Pancreas (tissue), 10 donors: ENCODE data around the gene OGFR. TPM values are rescaled to one million over a fixed set of nuclear protein-coding genes. Genes with fewer than 3 reads are reported as not detected.

ENCODE experiments used
- ATAC-seq, 4 donors: fragments of 200-7000 bp; cut with Tn5 transposase; one replicate each; pipeline versions ENCODE4 v1.8.0 to v1.9.1; 2020; ENCODE audit warnings: mild to moderate bottlenecking in 4 of 4, moderate library complexity in 4 of 4
- DNase-seq, 6 donors: peaks; one replicate each; pipeline ENCODE4 v3.0.0-alpha.2; 2020
- FAIRE-seq: peaks from 2 replicates; lab custom pipeline; 2012; peaks lifted over from hg19 to GRCh38; lab: Jason Lieb, UNC
- H3K27ac ChIP-seq, 4 donors: fragments of 200-600 bp; sonication (generic); 1 replicate in 3 of 4; 2 replicates in 1 of 4; pipeline versions ENCODE4 v1.5.0 to v1.8.0; 2020
- H3K27me3 ChIP-seq, 4 donors: fragments of 200-600 bp; one replicate each; pipeline ENCODE4 v1.8.0; 2021
- H3K36me3 ChIP-seq, 3 donors: fragments of 200-600 bp; sonication (generic) in 1 of 3; one replicate each; pipeline versions ENCODE4 v1.5.0 to v1.8.0; 2020 to 2021
- H3K4me1 ChIP-seq, 3 donors: fragments of 200-600 bp; one replicate each; pipeline ENCODE4 v1.8.0; 2021
- H3K4me3 ChIP-seq, 4 donors: fragments of 200-600 bp; sonication (generic) in 2 of 4; one replicate each; pipeline versions ENCODE4 v1.5.0 to v1.8.0; 2020 to 2021
- H3K9me3 ChIP-seq, 4 donors: fragments of 200-600 bp; one replicate each; pipeline ENCODE4 v1.8.0; 2021
- CTCF ChIP-seq, 4 donors: fragments of 200-600 bp; sonication (generic) in 3 of 4; IDR thresholded peaks; one replicate each; pipeline versions ENCODE4 v1.5.0 to v1.8.0; 2021; ENCODE audit warnings: antibody characterized with exemption in 4 of 4
- WGBS, 2 donors: extraction: QIAGEN DNeasy Blood & Tissue Kit; methylation state at CpG; one replicate each; pipeline ENCODE4 v1.1.7; 2013; 5-methylcytosine and 5-hydroxymethylcytosine counted together
- intact Hi-C, 3 donors: fragments of 100-400 bp; cut with DNase I; formaldehyde crosslinking; loops; one replicate each; pipeline versions ENCODE4 v1.11.1 to v1.14.2; 2022
- polyA plus RNA-seq, 2 donors: library from polyadenylated mRNA; stranded (reverse); fragments of 200-250 nt; gene quantifications; one replicate each; pipeline ENCODE4 v1.2.3, GENCODE V29; 2013
- total RNA-seq, 6 donors: library from RNA; stranded (reverse); fragmentation: NEBNext Ultra II Directional in 4 of 6; extraction: Animal tissue kit (Norgen Biotek cat#: 25700) in 4 of 6; gene quantifications; one replicate each; pipeline versions ENCODE4 v1.2.1 to v1.2.4, GENCODE V29; 2021 to 2023
- donor health status: healthy with polysubstance abuse.
- donor health status: DM: no; HTN: no; CAD: no; lungs with moderate emphysema.
- donor health status: DM: no; HTN: no; CAD: no.
- donor health status: control.
- donor health status: control.
- donor health status: Bipolar disorder and iron deficiency.
- donor health status: DM: yes; HTN: yes; CAD: no.
- donor health status: DM: no; HTN: no; CAD: no.
- donor health status: DM: no; HTN: no; CAD: no.
- donor health status: DM: yes; HTN: yes; CAD: no.

OGFR gene
- total and polyA plus RNA-seq, 8 donors = 18.1 to 79.5 (median 23.0) TPM

DNA sequence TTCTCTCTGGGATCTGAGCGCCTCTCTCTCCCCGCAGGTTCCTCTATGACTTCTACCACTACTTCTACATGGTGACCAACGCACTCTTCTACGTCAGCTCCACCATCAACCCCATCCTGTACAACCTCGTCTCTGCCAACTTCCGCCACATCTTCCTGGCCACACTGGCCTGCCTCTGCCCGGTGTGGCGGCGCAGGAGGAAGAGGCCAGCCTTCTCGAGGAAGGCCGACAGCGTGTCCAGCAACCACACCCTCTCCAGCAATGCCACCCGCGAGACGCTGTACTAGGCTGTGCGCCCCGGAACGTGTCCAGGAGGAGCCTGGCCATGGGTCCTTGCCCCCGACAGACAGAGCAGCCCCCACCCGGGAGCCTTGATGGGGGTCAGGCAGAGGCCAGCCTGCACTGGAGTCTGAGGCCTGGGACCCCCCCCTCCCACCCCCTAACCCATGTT is 44.6 kb upstream of the OGFR start:
- H3K27me3 ChIP-seq = no peaks in the 10 kb centered on the region
- DNase-seq (peak in 2 of 6 donors; percentile 31 to 69), ATAC-seq (no peak), FAIRE-seq (no peak)
- H3K27ac ChIP-seq = no peak overlapping the region
- intact Hi-C loops = no loop called here
- 80 to 85% methylated on average over 20 of the region's 20 CpGs for whole genome bisulfite sequencing, 2 donors
- H3K4me3 ChIP-seq = no peak overlapping the region
- H3K36me3 ChIP-seq = no peaks in the 10 kb centered on the region
- no peaks in the 10 kb centered on the region for H3K9me3 ChIP-seq
- H3K4me1 ChIP-seq = no peaks in the 10 kb centered on the region
- TF ChIP-seq CTCF (IDR thresholded peaks at IDR 0.05) = no peak

DNA sequence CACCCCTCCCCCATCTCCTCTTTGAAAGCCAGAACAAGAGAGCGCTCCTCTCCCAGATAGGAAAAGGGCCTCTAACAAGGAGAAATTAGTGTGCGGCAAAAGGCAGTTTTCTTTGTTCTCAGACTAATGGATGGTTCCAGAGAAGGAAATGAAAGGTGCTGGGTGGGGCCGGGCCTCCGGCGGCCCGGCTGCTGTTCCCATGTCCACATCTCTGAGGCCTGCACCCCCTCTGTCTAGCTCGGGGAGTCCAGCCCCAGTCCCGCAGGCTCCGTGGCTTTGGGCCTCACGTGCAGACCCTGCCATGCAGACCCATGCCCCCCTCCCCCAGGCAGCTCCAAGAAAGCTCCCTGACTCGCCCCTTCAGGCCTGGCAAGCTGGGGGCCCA is 44.2 kb upstream of the OGFR start:
- DNase-seq (peak in 2 of 6 donors; percentile 20 to 65), ATAC-seq (no peak), FAIRE-seq (no peak)
- H3K4me3 ChIP-seq = no peak overlapping the region
- no peaks in the 10 kb centered on the region for H3K36me3 ChIP-seq
- no peak for TF ChIP-seq CTCF (IDR thresholded peaks at IDR 0.05)
- no peaks in the 10 kb centered on the region for H3K4me1 ChIP-seq
- no peaks in the 10 kb centered on the region for H3K9me3 ChIP-seq
- H3K27ac ChIP-seq = peak overlapping the region in 1 of 4 donors; percentile 22
- no peaks in the 10 kb centered on the region for H3K27me3 ChIP-seq
- WGBS, 2 donors = 56 to 61% methylated on average over 10 to 11 of the region's 11 CpGs
- intact Hi-C loops = no loop called here

GRCh38 chr20:62760856-62761758 is 43.5 kb upstream of the OGFR start:
- DNase-seq = peak in 2 of 6 donors; percentile 54 to 76
- Histone ChIP-seq H3K27ac (peak overlapping the region in 2 of 4 donors; percentile 15 to 22), H3K4me3 (no peak overlapping the region), H3K9me3 (no peaks in the 10 kb centered on the region), H3K4me1 (no peaks in the 10 kb centered on the region), H3K27me3 (no peaks in the 10 kb centered on the region), H3K36me3 (no peaks in the 10 kb centered on the region)
- peak; percentile 43 to 77 (median 58) for ATAC-seq
- TF ChIP-seq CTCF (IDR thresholded peaks at IDR 0.05) = no peak
- WGBS, 2 donors = 45 to 46% methylated on average over 26 of the region's 26 CpGs
- no peak for FAIRE-seq
- intact Hi-C loops = no loop called here

GRCh38 chr20:62761759-62762131 is 42.9 kb upstream of the OGFR start:
- Histone ChIP-seq H3K9me3 (no peaks in the 10 kb centered on the region), H3K27me3 (no peaks in the 10 kb centered on the region)

More at GRCh38 chr20:62761759-62762131, 42.9 kb upstream of the OGFR start:
- Histone ChIP-seq H3K4me3 (no peak overlapping the region), H3K36me3 (no peaks in the 10 kb centered on the region), H3K4me1 (no peaks in the 10 kb centered on the region), H3K27ac (peak overlapping the region in 1 of 4 donors; percentile 22)
- TF ChIP-seq CTCF (IDR thresholded peaks at IDR 0.05) = no peak
- intact Hi-C loops = no loop called here
- ATAC-seq (no peak), FAIRE-seq (no peak), DNase-seq (peak in 2 of 6 donors; percentile 8 to 32)
- 72 to 88% methylated on average over 6 of the region's 6 CpGs for WGBS, 2 donors
